DND-41 (cell line): ENCODE measurements around the gene NTM.

ENCODE experiments used
- ATAC-seq: fragments of 200-7000 bp; cut with Tn5 transposase; 3 replicates; pipeline ENCODE4 v1.9.1; 2021; ENCODE audit warnings: low read depth; ENCODE audit not compliant: insufficient read depth
- DNase-seq: peaks from one replicate; pipeline ENCODE4 v3.0.0-alpha.2; 2020
- H2AFZ ChIP-seq: 2 replicates; pipeline ENCODE4 v1.6.0; 2012; ENCODE audit warnings: low read depth, low read length
- H3K27ac ChIP-seq: 2 replicates; pipeline ENCODE4 v1.5.1; 2012; ENCODE audit warnings: low read length, inconsistent platforms
- H3K27me3 ChIP-seq: fragments of 200-600 bp; sonication (generic); 2 replicates; pipeline ENCODE4 v1.6.0; 2012; ENCODE audit warnings: low read length, mild to moderate bottlenecking, inconsistent platforms; ENCODE audit not compliant: insufficient read depth, poor library complexity
- H3K36me3 ChIP-seq: 2 replicates; pipeline ENCODE4 v1.5.1; 2012; ENCODE audit warnings: low read length, inconsistent platforms; ENCODE audit not compliant: insufficient read depth
- H3K4me1 ChIP-seq: 2 replicates; pipeline ENCODE4 v1.5.1; 2012; ENCODE audit warnings: mild to moderate bottlenecking, low read length; ENCODE audit not compliant: insufficient read depth
- H3K4me2 ChIP-seq: 2 replicates; pipeline ENCODE4 v1.6.0; 2012; ENCODE audit warnings: mild to moderate bottlenecking, moderate library complexity, low read length, inconsistent platforms; ENCODE audit not compliant: insufficient read depth
- H3K4me3 ChIP-seq, 2 experiments: fragments of 200-600 bp in 1 of 2; shearing (Covaris generic) in 1 of 2; 2 replicates each; pipeline ENCODE4 v1.5.1; 2012 to 2016; ENCODE audit warnings: inconsistent platforms in 2 of 2, low read length in 2 of 2, mild to moderate bottlenecking in 2 of 2, low read depth in 1 of 2, moderate library complexity in 1 of 2
- H3K79me2 ChIP-seq: 2 replicates; pipeline ENCODE4 v1.6.0; 2012; ENCODE audit warnings: low read length, inconsistent platforms; ENCODE audit not compliant: insufficient read depth
- H3K9ac ChIP-seq: 2 replicates; pipeline ENCODE4 v1.6.0; 2012; ENCODE audit warnings: low read depth, mild to moderate bottlenecking, inconsistent platforms, low read length, moderate library complexity
- H3K9me3 ChIP-seq: 2 replicates; pipeline ENCODE4 v1.5.1; 2012; ENCODE audit warnings: low read length, moderate library complexity, mild to moderate bottlenecking, inconsistent platforms; ENCODE audit not compliant: insufficient read depth, severe bottlenecking
- H4K20me1 ChIP-seq: 2 replicates; pipeline ENCODE4 v1.6.0; 2012; ENCODE audit warnings: low read length; ENCODE audit not compliant: insufficient read depth
- EZH2 ChIP-seq: IDR thresholded peaks from 3 replicates; pipeline ENCODE4 v1.6.1; 2012; ENCODE audit warnings: borderline replicate concordance, low read depth, mild to moderate bottlenecking, moderate library complexity, low read length, inconsistent platforms; ENCODE audit not compliant: severe bottlenecking
- TF ChIP-seq, protein P1 (sequence below): IDR thresholded peaks from 2 replicates; pipeline ENCODE4 v1.5.1; 2012; ENCODE audit warnings: borderline replicate concordance, low read length, moderate library complexity, mild to moderate bottlenecking; ENCODE audit not compliant: poor library complexity, severe bottlenecking; ENCODE audit errors: extremely low read depth

The NTM gene

DNA sequence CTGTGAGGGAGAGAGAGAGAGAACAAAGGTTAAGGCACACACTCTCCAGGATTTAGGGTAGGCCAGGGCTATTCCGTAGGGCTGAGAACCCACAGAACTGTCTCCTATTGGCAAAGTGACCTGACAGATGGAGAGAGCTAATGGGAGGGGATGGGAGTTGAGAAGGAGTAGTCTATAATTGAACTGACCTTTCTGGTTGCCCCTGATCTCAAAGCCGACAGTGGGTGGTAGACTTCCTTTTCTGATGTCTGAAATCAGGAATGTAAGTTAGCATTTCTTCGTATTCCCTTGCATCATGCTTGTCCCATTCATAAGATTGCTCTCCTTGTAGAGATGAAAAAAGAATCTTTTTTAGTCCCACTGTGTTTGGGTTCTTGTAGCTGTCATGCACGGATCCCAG lies 210.1 kb downstream of the NTM start:
- ATAC-seq: no peak
- no peak overlapping the region for H2AFZ ChIP-seq
- H3K9ac ChIP-seq: no peak overlapping the region
- H3K36me3 ChIP-seq: no peaks in the 10 kb centered on the region
- H3K9me3 ChIP-seq: no peaks in the 10 kb centered on the region
- DNase-seq: no peak
- H3K27ac ChIP-seq: no peak overlapping the region
- H3K4me2 ChIP-seq: no peak overlapping the region
- H3K79me2 ChIP-seq: no peaks in the 10 kb centered on the region
- H3K4me3 ChIP-seq: no peak overlapping the region
- no peaks in the 10 kb centered on the region for H4K20me1 ChIP-seq
- TF ChIP-seq EZH2: no peak
- TF ChIP-seq, protein P1, sequence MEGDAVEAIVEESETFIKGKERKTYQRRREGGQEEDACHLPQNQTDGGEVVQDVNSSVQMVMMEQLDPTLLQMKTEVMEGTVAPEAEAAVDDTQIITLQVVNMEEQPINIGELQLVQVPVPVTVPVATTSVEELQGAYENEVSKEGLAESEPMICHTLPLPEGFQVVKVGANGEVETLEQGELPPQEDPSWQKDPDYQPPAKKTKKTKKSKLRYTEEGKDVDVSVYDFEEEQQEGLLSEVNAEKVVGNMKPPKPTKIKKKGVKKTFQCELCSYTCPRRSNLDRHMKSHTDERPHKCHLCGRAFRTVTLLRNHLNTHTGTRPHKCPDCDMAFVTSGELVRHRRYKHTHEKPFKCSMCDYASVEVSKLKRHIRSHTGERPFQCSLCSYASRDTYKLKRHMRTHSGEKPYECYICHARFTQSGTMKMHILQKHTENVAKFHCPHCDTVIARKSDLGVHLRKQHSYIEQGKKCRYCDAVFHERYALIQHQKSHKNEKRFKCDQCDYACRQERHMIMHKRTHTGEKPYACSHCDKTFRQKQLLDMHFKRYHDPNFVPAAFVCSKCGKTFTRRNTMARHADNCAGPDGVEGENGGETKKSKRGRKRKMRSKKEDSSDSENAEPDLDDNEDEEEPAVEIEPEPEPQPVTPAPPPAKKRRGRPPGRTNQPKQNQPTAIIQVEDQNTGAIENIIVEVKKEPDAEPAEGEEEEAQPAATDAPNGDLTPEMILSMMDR: no peak
- no peaks in the 10 kb centered on the region for H3K4me1 ChIP-seq
- H3K27me3 ChIP-seq: peaks cover 6% of the 10 kb centered on the region

DNA sequence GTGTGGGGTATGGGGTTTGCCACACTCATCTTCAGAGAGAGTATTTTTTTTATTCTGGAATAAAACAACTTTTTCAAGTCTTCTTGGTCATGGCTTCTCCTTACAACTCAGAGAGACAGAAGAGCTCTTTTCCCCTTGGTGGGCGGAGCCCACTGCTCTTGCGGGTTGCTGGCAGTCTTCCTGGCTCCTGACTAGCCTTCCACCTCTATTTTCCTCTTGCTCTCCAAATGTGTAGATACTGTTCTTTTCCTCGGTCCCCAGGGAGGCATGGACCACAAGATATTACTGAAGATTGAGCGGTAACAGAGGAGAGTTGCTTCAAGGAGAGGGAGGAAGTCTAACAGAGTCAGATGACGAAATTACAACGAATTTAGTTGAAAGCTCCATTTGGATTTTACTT lies 210.6 kb downstream of the NTM start:
- TF ChIP-seq, protein P1: no peak
- no peak for TF ChIP-seq EZH2
- no peaks in the 10 kb centered on the region for H3K79me2 ChIP-seq
- H3K36me3 ChIP-seq: no peaks in the 10 kb centered on the region
- no peak overlapping the region for H2AFZ ChIP-seq
- H3K4me1 ChIP-seq: no peaks in the 10 kb centered on the region
- H3K27me3 ChIP-seq: peaks cover under 1% of the 10 kb centered on the region
- ATAC-seq (no peak), DNase-seq (no peak)
- H3K9ac ChIP-seq: no peak overlapping the region
- no peak overlapping the region for H3K4me2 ChIP-seq
- no peaks in the 10 kb centered on the region for H4K20me1 ChIP-seq
- H3K9me3 ChIP-seq: no peaks in the 10 kb centered on the region
- no peak overlapping the region for H3K4me3 ChIP-seq
- no peak overlapping the region for H3K27ac ChIP-seq

DNA sequence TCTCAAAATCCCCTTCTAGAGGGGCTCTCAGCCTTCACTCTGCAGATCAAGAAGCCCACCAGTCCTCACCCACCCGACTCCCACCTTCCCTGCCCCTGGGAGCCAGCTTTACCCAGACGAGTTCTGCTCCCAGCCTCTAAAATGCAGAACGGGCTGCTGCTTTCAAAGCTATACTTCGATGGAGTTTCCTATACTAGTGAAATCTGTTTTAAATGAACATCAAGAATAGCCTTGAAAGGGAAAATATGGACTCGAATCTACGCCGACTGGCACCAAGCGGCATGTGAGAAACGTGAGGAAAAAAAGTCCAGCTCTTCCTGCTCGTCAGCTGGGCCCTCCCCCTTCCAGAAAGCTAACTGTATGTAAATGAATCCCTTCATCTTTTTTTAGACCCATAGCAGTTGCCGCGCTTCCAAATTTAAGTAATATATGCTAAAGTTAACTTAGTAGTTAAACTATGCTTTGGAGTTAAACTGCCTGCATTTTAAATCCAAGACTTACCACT lies 211.7 kb downstream of the NTM start:
- H3K9me3 ChIP-seq: no peaks in the 10 kb centered on the region
- H3K79me2 ChIP-seq: no peaks in the 10 kb centered on the region
- no peak overlapping the region for H3K4me2 ChIP-seq
- TF ChIP-seq EZH2: no peak
- TF ChIP-seq, protein P1: no peak
- H4K20me1 ChIP-seq: no peaks in the 10 kb centered on the region
- no peak overlapping the region for H3K4me3 ChIP-seq
- H3K36me3 ChIP-seq: no peaks in the 10 kb centered on the region
- H3K27me3 ChIP-seq: no peaks in the 10 kb centered on the region
- no peak for DNase-seq
- H2AFZ ChIP-seq: no peak overlapping the region
- no peak overlapping the region for H3K27ac ChIP-seq
- no peak for ATAC-seq
- H3K4me1 ChIP-seq: no peaks in the 10 kb centered on the region
- no peak overlapping the region for H3K9ac ChIP-seq

DNA sequence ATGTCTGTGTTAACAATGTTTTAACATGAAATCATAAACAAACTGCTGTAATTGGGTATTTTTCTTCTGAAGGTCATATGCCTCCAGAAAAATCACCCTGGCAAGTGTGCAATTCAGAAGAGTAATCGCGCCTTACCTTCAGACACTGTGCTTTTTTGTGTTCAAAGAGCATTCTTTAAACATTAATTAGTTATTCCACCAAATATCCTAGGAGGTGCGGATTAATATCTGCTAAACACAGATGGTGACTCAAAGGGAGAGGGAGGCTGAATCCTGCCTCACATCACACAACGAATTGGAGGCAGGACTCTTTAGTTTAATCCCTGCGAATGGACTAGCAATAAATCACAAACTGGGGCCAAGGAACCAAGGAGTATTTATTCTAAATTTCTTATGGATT lies 213.0 kb downstream of the NTM start:
- Histone ChIP-seq H3K4me1 (no peaks in the 10 kb centered on the region), H3K27ac (no peak overlapping the region), H3K36me3 (no peaks in the 10 kb centered on the region), H2AFZ (no peak overlapping the region), H4K20me1 (no peaks in the 10 kb centered on the region), H3K27me3 (no peaks in the 10 kb centered on the region), H3K9ac (no peak overlapping the region), H3K9me3 (no peaks in the 10 kb centered on the region), H3K4me3 (no peak overlapping the region), H3K4me2 (no peak overlapping the region), H3K79me2 (no peaks in the 10 kb centered on the region)
- TF ChIP-seq, protein P1: no peak
- TF ChIP-seq EZH2: no peak
- DNase-seq (no peak), ATAC-seq (no peak)
